Keratinocyte (primary cell): Measurements from ENCODE around the gene CDC42EP5. TPM values are rescaled to one million over a fixed set of nuclear protein-coding genes. Genes with fewer than 3 reads are reported as not detected.
A peak's percentile ranks its signal among the peaks of the same experiment; 100 is the strongest.

ENCODE experiments used
- DNase-seq: peaks from one replicate; pipeline ENCODE4 v3.0.0-alpha.2; 2011; ENCODE audit warnings: low read depth, missing footprints, low spot score
- FAIRE-seq: peaks from 2 replicates; lab custom pipeline; 2011; peaks lifted over from hg19 to GRCh38; lab: Jason Lieb, UNC
- H2AFZ ChIP-seq: 2 replicates; pipeline ENCODE4 v1.6.0; 2012; ENCODE audit warnings: low read length, control low read depth, inconsistent platforms; ENCODE audit not compliant: control insufficient read depth
- H3K27ac ChIP-seq: 2 replicates; pipeline ENCODE4 v1.5.1; 2011; ENCODE audit warnings: low read length; ENCODE audit not compliant: control insufficient read depth, insufficient read depth
- H3K27me3 ChIP-seq: 3 replicates; pipeline ENCODE4 v1.6.0; 2011; ENCODE audit warnings: low read length; ENCODE audit not compliant: control insufficient read depth, insufficient read depth; ENCODE audit errors: extremely low read depth
- H3K36me3 ChIP-seq, 2 experiments: 2 replicates in 1 of 2; 3 replicates in 1 of 2; pipeline ENCODE4 v1.5.1; 2011; ENCODE audit warnings: low read length in 2 of 2, mild to moderate bottlenecking in 1 of 2; ENCODE audit not compliant: control insufficient read depth in 2 of 2, insufficient read depth in 2 of 2; ENCODE audit errors: extremely low read depth in 1 of 2
- H3K4me1 ChIP-seq: 3 replicates; pipeline ENCODE4 v1.5.1; 2011; ENCODE audit warnings: low read length; ENCODE audit not compliant: control insufficient read depth, insufficient read depth; ENCODE audit errors: extremely low read depth
- H3K4me2 ChIP-seq: 3 replicates; pipeline ENCODE4 v1.6.0; 2011; ENCODE audit warnings: low read depth, low read length; ENCODE audit not compliant: control insufficient read depth, insufficient read depth; ENCODE audit errors: extremely low read depth
- H3K4me3 ChIP-seq, 3 experiments: fragments of 200-600 bp in 1 of 3; sonication (generic) in 1 of 3; 2 replicates in 2 of 3; 3 replicates in 1 of 3; pipeline ENCODE4 v1.5.1; 2011 to 2016; ENCODE audit warnings: low read length in 3 of 3, mild to moderate bottlenecking in 3 of 3, control low read depth in 2 of 3, inconsistent platforms in 1 of 3, low read depth in 1 of 3, mixed read lengths in 1 of 3, mixed run types in 1 of 3, moderate library complexity in 1 of 3; ENCODE audit not compliant: control insufficient read depth in 2 of 3, insufficient read depth in 2 of 3; ENCODE audit errors: extremely low read depth in 1 of 3
- H3K79me2 ChIP-seq: 2 replicates; pipeline ENCODE4 v1.6.0; 2012; ENCODE audit warnings: low read length; ENCODE audit not compliant: control insufficient read depth, insufficient read depth
- H3K9ac ChIP-seq: 3 replicates; pipeline ENCODE4 v1.6.0; 2011; ENCODE audit warnings: low read length; ENCODE audit not compliant: control insufficient read depth, insufficient read depth; ENCODE audit errors: extremely low read depth
- H3K9me1 ChIP-seq: 3 replicates; pipeline ENCODE4 v1.6.0; 2011; ENCODE audit warnings: low read length; ENCODE audit not compliant: control insufficient read depth, insufficient read depth; ENCODE audit errors: extremely low read depth
- H3K9me3 ChIP-seq: 2 replicates; pipeline ENCODE4 v1.5.1; 2012; ENCODE audit warnings: low read depth, low read length; ENCODE audit not compliant: control insufficient read depth
- H4K20me1 ChIP-seq: 3 replicates; pipeline ENCODE4 v1.6.0; 2011; ENCODE audit warnings: low read length; ENCODE audit not compliant: control insufficient read depth, insufficient read depth; ENCODE audit errors: extremely low read depth
- CTCF ChIP-seq, 3 experiments: IDR thresholded peaks in 1 of 3; conservative IDR thresholded peaks in 1 of 3; optimal IDR thresholded peaks in 1 of 3; 2 replicates in 2 of 3; 3 replicates in 1 of 3; pipeline versions ENCODE3 to v1.5.1; 2011; ENCODE audit warnings: low read length in 3 of 3, mild to moderate bottlenecking in 3 of 3, moderate library complexity in 2 of 3, control low read depth in 1 of 3, inconsistent platforms in 1 of 3; ENCODE audit not compliant: insufficient read depth in 2 of 3; ENCODE audit errors: extremely low read depth in 1 of 3
- EZH2 ChIP-seq: IDR thresholded peaks from one replicate; pipeline ENCODE4 v1.6.1; 2012; ENCODE audit warnings: inconsistent platforms, mild to moderate bottlenecking, low read length, moderate library complexity
- dilution Hi-C: fragments of 300-500 bp; cut with MboI; formaldehyde crosslinking; loops from one replicate; pipeline ENCODE4 v1.7.0; 2020; ENCODE audit warnings: low sequenced_read_pairs; ENCODE audit not compliant: extremely low pct_ligation_motif_present
- polyA plus RNA-seq, 5 experiments: library from polyadenylated mRNA; depleted of rRNA in 3 of 5; stranded (reverse) in 3 of 5; stranded (forward) in 1 of 5; unstranded in 1 of 5; fragments of >200 nt; gene quantifications; 1 replicate in 1 of 5; 2 replicates in 3 of 5; 3 replicates in 1 of 5; pipeline versions ENCODE4 v1.2.1 to v1.2.3, GENCODE V29; 2011 to 2012; ENCODE audit warnings: missing spikeins in 2 of 5, low read depth in 1 of 5, low replicate concordance in 1 of 5

Gene CDC42EP5
- polyA plus RNA-seq, 1 donor (not counting 4 experiments of a cell fraction or from before 2014, with no cell fraction given) = 8.6 TPM

GRCh38 chr19:54482889-54483288 is 9.8 kb upstream of the CDC42EP5 start:
- Histone ChIP-seq H3K4me1 (no peaks in the 10 kb centered on the region), H3K9ac (no peak overlapping the region), H3K79me2 (no peaks in the 10 kb centered on the region), H2AFZ (no peak overlapping the region), H3K4me3 (no peak overlapping the region), H3K27me3 (no peaks in the 10 kb centered on the region), H3K9me1 (no peaks in the 10 kb centered on the region), H3K4me2 (no peak overlapping the region), H4K20me1 (no peaks in the 10 kb centered on the region), H3K9me3 (no peaks in the 10 kb centered on the region), H3K36me3 (no peaks in the 10 kb centered on the region), H3K27ac (no peak overlapping the region)
- TF ChIP-seq CTCF (optimal IDR thresholded peaks at IDR 0.05 in 1 of 3, IDR thresholded peaks at IDR 0.05 in 1 of 3, conservative IDR thresholded peaks at IDR 0.05 in 1 of 3; ENCODE audit: extremely low read depth in 1 of 3, insufficient read depth in 2 of 3, low read length in 3 of 3) = no peak
- TF ChIP-seq EZH2 = no peak
- FAIRE-seq (no peak), DNase-seq (no peak)
- dilution Hi-C loops = no loop called here

- H2AFZ ChIP-seq = no peak overlapping the region
- H3K9ac ChIP-seq = no peak overlapping the region
- no peak overlapping the region for H3K27ac ChIP-seq
- H3K4me3 ChIP-seq = no peak overlapping the region
- FAIRE-seq (no peak), DNase-seq (no peak)
- H3K27me3 ChIP-seq = no peaks in the 10 kb centered on the region
- no peaks in the 10 kb centered on the region for H3K9me1 ChIP-seq
- TF ChIP-seq EZH2 = no peak
- peak; percentile 70 to 78 (median 74) for TF ChIP-seq CTCF (optimal IDR thresholded peaks at IDR 0.05 in 1 of 3, IDR thresholded peaks at IDR 0.05 in 1 of 3, conservative IDR thresholded peaks at IDR 0.05 in 1 of 3; ENCODE audit: extremely low read depth in 1 of 3, insufficient read depth in 2 of 3, low read length in 3 of 3)
- H3K36me3 ChIP-seq = no peaks in the 10 kb centered on the region
- H3K79me2 ChIP-seq = no peaks in the 10 kb centered on the region
- no peaks in the 10 kb centered on the region for H3K9me3 ChIP-seq
- no peak overlapping the region for H3K4me2 ChIP-seq
- H4K20me1 ChIP-seq = no peaks in the 10 kb centered on the region
- H3K4me1 ChIP-seq = no peaks in the 10 kb centered on the region
- dilution Hi-C loops = no loop called here
Observed at GRCh38 chr19:54481326-54481930, 8.3 kb upstream of the CDC42EP5 start.
